Transverse colon (tissue), 4 donors: ENCODE data around the gene COMMD9. TPM values are rescaled to one million over a fixed set of nuclear protein-coding genes. Genes with fewer than 3 reads are reported as not detected.

Experiments used
- DNase-seq: peaks from one replicate; pipeline ENCODE4 v3.0.0-alpha.2; 2019
- H3K27ac ChIP-seq, 4 donors: fragments of 200-600 bp; sonication (generic); 2 replicates each; pipeline ENCODE4 v1.5.1; 2016 to 2018; ENCODE audit warnings: inconsistent platforms in 4 of 4
- H3K27me3 ChIP-seq: fragments of 200-600 bp; sonication (generic); 2 replicates; pipeline ENCODE4 v1.5.1; 2017; ENCODE audit warnings: inconsistent platforms
- H3K36me3 ChIP-seq, 4 donors: fragments of 200-600 bp; sonication (generic); 2 replicates each; pipeline ENCODE4 v1.5.1; 2017 to 2019; ENCODE audit warnings: inconsistent platforms in 4 of 4
- H3K4me1 ChIP-seq, 4 donors: fragments of 200-600 bp; sonication (generic); 2 replicates each; pipeline ENCODE4 v1.5.1; 2017 to 2020; ENCODE audit warnings: inconsistent platforms in 4 of 4
- H3K4me3 ChIP-seq, 4 donors: fragments of 200-600 bp; sonication (generic); 1 replicate in 1 of 4; 2 replicates in 3 of 4; pipeline versions ENCODE4 v1.5.1 to v1.6.1; 2017 to 2019; ENCODE audit warnings: inconsistent platforms in 4 of 4
- H3K9me3 ChIP-seq, 2 donors: fragments of 200-600 bp; sonication (generic); 2 replicates each; pipeline ENCODE4 v1.5.1; 2017 to 2019; ENCODE audit warnings: inconsistent platforms in 2 of 2
- EP300 ChIP-seq: sonication (generic); formaldehyde crosslinking; IDR thresholded peaks from one replicate; pipeline ENCODE4 v1.6.1; 2017; ENCODE audit warnings: antibody characterized with exemption, low read depth
- POLR2A ChIP-seq: fragments of 450-650 bp; IDR thresholded peaks from one replicate; pipeline ENCODE4 v1.6.1; 2016; ENCODE audit warnings: antibody characterized with exemption, mild to moderate bottlenecking, moderate library complexity
- POLR2AphosphoS5 ChIP-seq, 3 donors: sonication (generic); formaldehyde crosslinking; IDR thresholded peaks; one replicate each; pipeline ENCODE4 v1.6.1; 2016; ENCODE audit warnings: antibody characterized with exemption in 3 of 3
- WGBS, 2 donors: methylation state at CpG; one replicate each; pipeline ENCODE4 v1.1.5; 2018; ENCODE audit warnings: low coverage in 1 of 2; 5-methylcytosine and 5-hydroxymethylcytosine counted together
- in situ Hi-C, 4 donors: fragments of 200-750 bp; cut with MboI; loops; one replicate each; pipeline versions ENCODE4 v1.15.0 to v1.15.1; 2017; ENCODE audit warnings: low sequenced_read_pairs in 3 of 4, low pct_ligation_motif_present in 1 of 4, low pct_unique_long_range_greater_than_20kb in 1 of 4
- intact Hi-C: fragments of 100-400 bp; cut with DNase I; formaldehyde crosslinking; loops from one replicate; pipeline ENCODE4 v1.15.1; 2023; ENCODE audit warnings: low total_unique reads
- total RNA-seq, 4 donors: library from RNA; depleted of rRNA; stranded (reverse); fragments of >200 nt; gene quantifications; one replicate each; pipeline ENCODE4 v1.1.0, GENCODE V29; 2016
- TF ChIP-seq, protein P1 (sequence below), 5 experiments: fragments of 200-600 bp in 3 of 5; fragments of 450-650 bp in 2 of 5; sonication (generic) in 3 of 5; IDR thresholded peaks; 1 replicate in 2 of 5; 2 replicates in 3 of 5; pipeline ENCODE4 v1.5.1; 2016 to 2017; ENCODE audit warnings: antibody characterized with exemption in 5 of 5, inconsistent platforms in 3 of 5, mild to moderate bottlenecking in 2 of 5, moderate library complexity in 1 of 5

COMMD9 gene
- total RNA-seq, 4 donors from 2014 or later, result 22.4 to 46.2 (median 33.9) TPM

DNA sequence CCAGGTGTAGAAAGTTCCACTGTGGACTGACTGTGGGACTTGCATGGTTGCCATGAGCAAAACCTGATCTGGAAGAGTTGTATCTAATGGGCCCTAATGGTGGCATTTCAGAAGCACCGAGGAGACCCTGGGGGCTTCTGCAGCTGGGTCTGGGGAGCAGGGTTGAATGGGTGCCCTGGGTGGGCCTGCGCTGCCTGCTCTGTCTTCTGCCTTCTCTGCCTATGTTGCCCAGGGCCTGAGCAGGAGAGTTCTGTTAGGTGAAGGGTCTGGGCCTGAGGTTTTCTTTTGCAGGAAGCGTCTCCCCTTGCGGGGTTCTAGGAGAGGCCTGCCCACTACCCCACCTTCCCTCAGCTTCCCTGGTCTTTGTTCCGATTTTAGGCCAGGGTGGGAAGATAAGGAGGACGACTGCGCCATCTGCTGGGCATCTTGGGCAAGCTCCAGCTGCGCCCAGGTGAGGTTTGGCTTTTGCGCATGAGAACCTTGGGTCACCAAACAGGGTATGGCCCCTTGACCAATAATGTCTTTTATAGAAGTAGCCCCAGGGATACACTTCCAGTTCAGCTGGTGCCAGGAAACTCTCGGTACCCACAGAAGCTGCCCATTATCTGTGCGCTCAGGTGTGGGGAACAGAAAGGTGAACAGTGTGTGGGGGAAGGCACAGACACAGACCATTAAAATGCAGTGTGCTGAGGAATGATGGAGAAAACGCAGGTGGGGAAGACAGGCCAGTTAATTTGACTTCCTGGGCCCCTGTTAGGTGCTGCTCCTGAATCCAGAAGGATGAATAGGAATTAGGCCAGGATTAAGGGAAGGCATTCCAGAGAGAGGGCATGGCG lies 23.2 kb downstream of the COMMD9 start:
- no peaks in the 10 kb centered on the region for H3K36me3 ChIP-seq
- no peak for TF ChIP-seq POLR2A
- TF ChIP-seq, protein P1, sequence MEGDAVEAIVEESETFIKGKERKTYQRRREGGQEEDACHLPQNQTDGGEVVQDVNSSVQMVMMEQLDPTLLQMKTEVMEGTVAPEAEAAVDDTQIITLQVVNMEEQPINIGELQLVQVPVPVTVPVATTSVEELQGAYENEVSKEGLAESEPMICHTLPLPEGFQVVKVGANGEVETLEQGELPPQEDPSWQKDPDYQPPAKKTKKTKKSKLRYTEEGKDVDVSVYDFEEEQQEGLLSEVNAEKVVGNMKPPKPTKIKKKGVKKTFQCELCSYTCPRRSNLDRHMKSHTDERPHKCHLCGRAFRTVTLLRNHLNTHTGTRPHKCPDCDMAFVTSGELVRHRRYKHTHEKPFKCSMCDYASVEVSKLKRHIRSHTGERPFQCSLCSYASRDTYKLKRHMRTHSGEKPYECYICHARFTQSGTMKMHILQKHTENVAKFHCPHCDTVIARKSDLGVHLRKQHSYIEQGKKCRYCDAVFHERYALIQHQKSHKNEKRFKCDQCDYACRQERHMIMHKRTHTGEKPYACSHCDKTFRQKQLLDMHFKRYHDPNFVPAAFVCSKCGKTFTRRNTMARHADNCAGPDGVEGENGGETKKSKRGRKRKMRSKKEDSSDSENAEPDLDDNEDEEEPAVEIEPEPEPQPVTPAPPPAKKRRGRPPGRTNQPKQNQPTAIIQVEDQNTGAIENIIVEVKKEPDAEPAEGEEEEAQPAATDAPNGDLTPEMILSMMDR (IDR thresholded peaks at IDR 0.05), result peak; percentile 72 to 83 (median 77)
- TF ChIP-seq EP300, result no peak
- no peak for TF ChIP-seq POLR2AphosphoS5 (IDR thresholded peaks at IDR 0.05)
- intact Hi-C loops, result loop anchor here (5.0 to 10.0 kb wide), 3 partner anchors 451 to 1199 kb away; partner anchors contain the start of gene FJX1
- H3K27ac ChIP-seq, result no peak overlapping the region
- H3K9me3 ChIP-seq, result no peaks in the 10 kb centered on the region
- 29% methylated on average over 13 of the region's 13 CpGs; no CpG with 5 or more reads in 1 of the 2 donors for WGBS, 2 donors
- H3K4me1 ChIP-seq, result no peaks in the 10 kb centered on the region
- DNase-seq, result peak; percentile 46
- in situ Hi-C loops, result loop anchor here (10.0 to 25.0 kb wide), 5 partner anchors 229 to 654 kb away; partner anchors contain the start of gene FJX1 (in 2 of the 4)
- H3K4me3 ChIP-seq, result no peak overlapping the region
- peaks cover 3% of the 10 kb centered on the region for H3K27me3 ChIP-seq

DNA sequence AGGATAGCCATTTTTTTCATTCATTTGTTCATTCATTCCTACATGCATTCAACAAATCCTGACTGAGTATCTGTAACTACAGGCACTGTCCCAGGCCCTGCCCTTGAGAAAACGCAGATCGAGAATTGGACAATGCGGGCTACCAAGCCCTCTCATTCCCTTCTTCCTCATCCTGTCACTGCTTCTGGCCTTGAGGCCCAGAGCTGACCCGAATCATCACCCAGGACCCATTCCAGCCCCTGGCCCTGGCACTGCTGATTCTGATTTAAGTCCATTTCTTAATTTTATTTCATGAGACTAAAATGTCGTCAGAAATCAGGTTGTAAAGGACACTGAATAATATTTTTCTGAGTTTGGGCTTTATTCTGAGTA lies 24.3 kb downstream of the COMMD9 start:
- Histone ChIP-seq H3K4me1 (no peaks in the 10 kb centered on the region), H3K27ac (no peak overlapping the region), H3K36me3 (no peaks in the 10 kb centered on the region), H3K27me3 (peaks cover 3% of the 10 kb centered on the region), H3K9me3 (no peaks in the 10 kb centered on the region), H3K4me3 (no peak overlapping the region)
- TF ChIP-seq POLR2AphosphoS5 (IDR thresholded peaks at IDR 0.05) (no peak), EP300 (no peak), POLR2A (no peak)
- TF ChIP-seq, protein P1 (IDR thresholded peaks at IDR 0.05), result no peak
- intact Hi-C loops, result loop anchor here (5.0 to 10.0 kb wide), 3 partner anchors 450 to 1200 kb away; partner anchors contain the start of gene FJX1
- no peak for DNase-seq
- 62 to 90% methylated on average over 5 of the region's 5 CpGs for WGBS, 2 donors
- in situ Hi-C loops, result loop anchor here (5.0 to 25.0 kb wide), 7 partner anchors 228 to 653 kb away; partner anchors contain the start of gene FJX1 (in 3 of the 4)

DNA sequence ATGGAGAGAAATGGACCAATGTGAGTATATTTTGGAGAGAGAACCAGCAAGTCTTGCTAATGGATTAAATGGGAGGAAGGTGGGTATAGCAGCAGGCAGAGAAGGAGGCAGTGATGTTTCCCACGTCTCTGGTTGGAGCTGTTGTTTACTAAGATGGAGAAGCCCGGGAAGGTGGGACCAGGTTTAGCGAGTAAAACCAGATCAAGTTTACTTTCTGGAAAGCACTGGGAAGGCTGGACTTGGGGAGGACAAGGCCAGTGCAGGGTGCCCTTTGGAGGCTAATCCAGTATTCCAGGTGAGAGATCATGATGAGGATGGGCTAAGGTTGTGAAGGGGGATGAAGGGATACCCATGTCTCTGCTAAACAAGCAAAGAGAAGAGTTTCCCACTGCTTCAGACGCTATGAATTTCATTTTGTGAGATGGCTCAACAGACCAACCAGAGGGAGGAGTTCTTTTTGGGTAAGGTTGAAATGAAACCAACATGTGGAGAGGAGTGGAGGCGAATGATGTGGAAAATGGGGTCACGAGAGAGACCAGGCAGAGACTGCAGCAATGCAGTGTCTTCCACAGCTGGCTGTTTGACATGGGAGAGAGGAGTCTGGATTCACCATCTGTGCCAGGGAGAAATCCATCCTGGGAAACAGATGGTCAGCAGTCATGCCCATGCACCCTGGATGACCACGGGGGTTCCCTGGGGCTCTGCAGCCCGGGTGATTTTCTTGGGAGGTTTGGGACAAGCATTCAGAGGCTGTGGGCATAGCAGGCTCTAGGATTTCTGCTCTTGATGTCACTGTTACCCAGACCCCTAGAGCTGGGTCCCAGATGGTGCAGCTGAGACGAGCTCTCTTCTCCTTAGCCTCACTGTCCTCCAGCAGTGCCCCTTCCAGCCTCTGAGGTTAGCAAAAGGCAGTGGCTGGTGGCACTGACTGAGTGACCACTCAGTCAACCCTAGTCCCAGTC lies 24.9 kb downstream of the COMMD9 start:
- Histone ChIP-seq H3K4me3 (no peak overlapping the region), H3K27ac (no peak overlapping the region), H3K36me3 (no peaks in the 10 kb centered on the region), H3K4me1 (no peaks in the 10 kb centered on the region), H3K27me3 (peaks cover 3% of the 10 kb centered on the region), H3K9me3 (no peaks in the 10 kb centered on the region)
- in situ Hi-C loops (loop anchor here (5.0 to 25.0 kb wide), 7 partner anchors 227 to 652 kb away; partner anchors contain the start of gene FJX1 (in 3 of the 4)), intact Hi-C loops (loop anchor here (10.0 kb wide), 2 partner anchors 449 to 1201 kb away; no protein-coding TSS in a partner anchor)
- 64 to 72% methylated on average over 3 to 9 of the region's 9 CpGs for WGBS, 2 donors
- TF ChIP-seq EP300 (no peak), POLR2AphosphoS5 (IDR thresholded peaks at IDR 0.05) (no peak), POLR2A (no peak)
- TF ChIP-seq, protein P1 (IDR thresholded peaks at IDR 0.05), result no peak
- DNase-seq, result no peak
